Tibial artery (tissue), 4 donors: ENCODE measurements around the gene RBM33.

Source experiments
- DNase-seq, 2 donors: peaks; one replicate each; pipeline ENCODE4 v3.0.0-alpha.2; 2019
- H3K27ac ChIP-seq, 2 donors: fragments of 200-600 bp; sonication (generic) in 1 of 2; 1 replicate in 1 of 2; 2 replicates in 1 of 2; pipeline ENCODE4 v1.5.1; 2018 to 2019; ENCODE audit warnings: mild to moderate bottlenecking in 1 of 2
- H3K27me3 ChIP-seq, 2 donors: fragments of 200-600 bp; sonication (generic) in 1 of 2; one replicate each; pipeline versions ENCODE4 v1.5.1 to v1.6.0; 2016 to 2019
- H3K36me3 ChIP-seq, 3 donors: fragments of 200-600 bp; sonication (generic) in 2 of 3; one replicate each; pipeline ENCODE4 v1.5.1; 2016 to 2019; ENCODE audit warnings: mild to moderate bottlenecking in 2 of 3
- H3K4me1 ChIP-seq, 4 donors: fragments of 200-600 bp; sonication (generic) in 2 of 4; 1 replicate in 3 of 4; 2 replicates in 1 of 4; pipeline ENCODE4 v1.5.1; 2016 to 2019
- H3K4me3 ChIP-seq, 2 donors: fragments of 200-600 bp; sonication (generic) in 1 of 2; 1 replicate in 1 of 2; 2 replicates in 1 of 2; pipeline ENCODE4 v1.5.1; 2018 to 2019; ENCODE audit warnings: mild to moderate bottlenecking in 2 of 2
- H3K9me3 ChIP-seq, 3 donors: fragments of 200-600 bp; sonication (generic) in 1 of 3; one replicate each; pipeline ENCODE4 v1.5.1; 2016 to 2019
- intact Hi-C: fragments of 100-400 bp; cut with DNase I; formaldehyde crosslinking; loops from one replicate; pipeline ENCODE4 v1.15.0; 2023; ENCODE audit warnings: low total_unique reads
- TF ChIP-seq, protein P1 (sequence below), 2 experiments: fragments of 200-600 bp in 1 of 2; fragments of 450-650 bp in 1 of 2; IDR thresholded peaks; one replicate each; pipeline ENCODE4 v1.5.1; 2017 to 2019; ENCODE audit warnings: antibody characterized with exemption in 2 of 2, mild to moderate bottlenecking in 1 of 2, moderate library complexity in 1 of 2

RBM33 gene

DNA sequence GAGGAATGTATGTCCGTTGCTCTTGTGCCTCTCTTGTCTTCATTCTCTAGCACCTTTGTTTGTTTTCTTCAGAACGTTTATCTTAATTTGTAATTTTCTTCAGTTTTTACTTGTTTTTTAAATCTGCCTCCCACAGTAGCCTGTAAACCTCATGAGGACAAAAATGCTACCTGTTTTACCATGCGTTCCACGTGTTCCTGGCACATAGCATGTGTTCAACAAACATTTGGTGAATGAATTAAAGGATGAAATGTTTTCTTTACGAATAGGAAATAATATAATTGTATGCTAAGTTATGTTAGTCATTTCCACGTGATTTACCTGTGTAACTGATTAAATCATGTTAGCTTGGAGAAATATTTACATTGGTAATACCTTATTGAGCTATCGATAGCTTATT is 2.2 kb downstream of the RBM33 start:
- DNase-seq: no peak
- TF ChIP-seq, protein P1, sequence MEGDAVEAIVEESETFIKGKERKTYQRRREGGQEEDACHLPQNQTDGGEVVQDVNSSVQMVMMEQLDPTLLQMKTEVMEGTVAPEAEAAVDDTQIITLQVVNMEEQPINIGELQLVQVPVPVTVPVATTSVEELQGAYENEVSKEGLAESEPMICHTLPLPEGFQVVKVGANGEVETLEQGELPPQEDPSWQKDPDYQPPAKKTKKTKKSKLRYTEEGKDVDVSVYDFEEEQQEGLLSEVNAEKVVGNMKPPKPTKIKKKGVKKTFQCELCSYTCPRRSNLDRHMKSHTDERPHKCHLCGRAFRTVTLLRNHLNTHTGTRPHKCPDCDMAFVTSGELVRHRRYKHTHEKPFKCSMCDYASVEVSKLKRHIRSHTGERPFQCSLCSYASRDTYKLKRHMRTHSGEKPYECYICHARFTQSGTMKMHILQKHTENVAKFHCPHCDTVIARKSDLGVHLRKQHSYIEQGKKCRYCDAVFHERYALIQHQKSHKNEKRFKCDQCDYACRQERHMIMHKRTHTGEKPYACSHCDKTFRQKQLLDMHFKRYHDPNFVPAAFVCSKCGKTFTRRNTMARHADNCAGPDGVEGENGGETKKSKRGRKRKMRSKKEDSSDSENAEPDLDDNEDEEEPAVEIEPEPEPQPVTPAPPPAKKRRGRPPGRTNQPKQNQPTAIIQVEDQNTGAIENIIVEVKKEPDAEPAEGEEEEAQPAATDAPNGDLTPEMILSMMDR (IDR thresholded peaks at IDR 0.05): no peak
- H3K4me3 ChIP-seq: no peak overlapping the region
- H3K36me3 ChIP-seq: peaks cover 11 to 25% (median 21%) of the 10 kb centered on the region in 3 donors
- peaks cover 0 to 30% (median 18%) of the 10 kb centered on the region in 4 donors for H3K4me1 ChIP-seq
- peaks cover 5 to 15% (median 8%) of the 10 kb centered on the region in 3 donors for H3K9me3 ChIP-seq
- intact Hi-C loops: no loop called here
- H3K27ac ChIP-seq: no peak overlapping the region
- H3K27me3 ChIP-seq: no peaks in the 10 kb centered on the region

DNA sequence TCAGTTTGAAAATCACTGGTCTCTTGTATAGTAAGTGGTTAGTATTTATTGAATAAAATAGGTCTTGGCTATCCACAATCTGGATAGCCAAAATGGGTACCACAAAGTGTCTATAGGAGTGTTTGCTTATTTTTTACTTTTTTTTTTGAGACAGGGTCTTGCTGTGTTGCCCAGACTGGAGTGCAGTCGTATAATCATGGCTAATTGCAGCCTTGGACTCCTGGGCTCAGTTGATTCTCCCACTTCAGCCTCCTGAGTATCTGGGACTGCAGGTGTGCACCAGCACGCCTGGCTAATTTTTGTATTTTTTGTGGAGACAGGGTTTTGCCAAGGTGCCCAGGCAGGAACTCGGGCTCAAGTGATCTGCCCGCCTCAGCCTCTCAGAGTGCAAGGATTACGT is 2.8 kb downstream of the RBM33 start:
- TF ChIP-seq, protein P1 (IDR thresholded peaks at IDR 0.05): no peak
- intact Hi-C loops: no loop called here
- H3K36me3 ChIP-seq: peaks cover 11 to 25% (median 21%) of the 10 kb centered on the region in 3 donors
- peaks cover 0 to 36% (median 22%) of the 10 kb centered on the region in 4 donors for H3K4me1 ChIP-seq
- peaks cover 5 to 15% (median 8%) of the 10 kb centered on the region in 3 donors for H3K9me3 ChIP-seq
- no peak overlapping the region for H3K4me3 ChIP-seq
- DNase-seq: no peak
- no peak overlapping the region for H3K27ac ChIP-seq
- no peaks in the 10 kb centered on the region for H3K27me3 ChIP-seq

DNA sequence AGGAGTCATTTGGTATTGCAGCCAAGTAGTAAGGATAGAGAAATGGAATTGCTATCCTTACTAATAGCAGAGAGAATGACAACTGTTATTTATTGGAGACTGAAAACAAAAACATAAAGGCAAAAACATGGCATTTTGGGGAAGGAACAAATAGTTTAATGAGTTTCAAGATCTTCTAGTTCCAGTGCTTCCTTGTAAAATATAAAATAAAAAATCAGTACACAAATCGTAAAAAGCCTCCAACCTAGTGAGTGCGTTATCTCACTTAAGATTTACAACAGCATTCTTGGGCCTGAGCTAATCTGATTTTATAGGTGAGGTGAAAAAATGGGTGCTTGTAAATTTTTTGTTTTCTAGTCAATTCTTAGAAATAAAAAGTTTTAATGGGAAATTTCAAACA is 3.3 kb downstream of the RBM33 start:
- no peak overlapping the region for H3K4me3 ChIP-seq
- DNase-seq: no peak
- H3K9me3 ChIP-seq: peaks cover 5 to 15% (median 8%) of the 10 kb centered on the region in 3 donors
- TF ChIP-seq, protein P1 (IDR thresholded peaks at IDR 0.05): no peak
- H3K36me3 ChIP-seq: peaks cover 11 to 25% (median 21%) of the 10 kb centered on the region in 3 donors
- H3K27ac ChIP-seq: no peak overlapping the region
- no peaks in the 10 kb centered on the region for H3K27me3 ChIP-seq
- intact Hi-C loops: no loop called here
- H3K4me1 ChIP-seq: peaks cover 0 to 41% (median 23%) of the 10 kb centered on the region in 4 donors

DNA sequence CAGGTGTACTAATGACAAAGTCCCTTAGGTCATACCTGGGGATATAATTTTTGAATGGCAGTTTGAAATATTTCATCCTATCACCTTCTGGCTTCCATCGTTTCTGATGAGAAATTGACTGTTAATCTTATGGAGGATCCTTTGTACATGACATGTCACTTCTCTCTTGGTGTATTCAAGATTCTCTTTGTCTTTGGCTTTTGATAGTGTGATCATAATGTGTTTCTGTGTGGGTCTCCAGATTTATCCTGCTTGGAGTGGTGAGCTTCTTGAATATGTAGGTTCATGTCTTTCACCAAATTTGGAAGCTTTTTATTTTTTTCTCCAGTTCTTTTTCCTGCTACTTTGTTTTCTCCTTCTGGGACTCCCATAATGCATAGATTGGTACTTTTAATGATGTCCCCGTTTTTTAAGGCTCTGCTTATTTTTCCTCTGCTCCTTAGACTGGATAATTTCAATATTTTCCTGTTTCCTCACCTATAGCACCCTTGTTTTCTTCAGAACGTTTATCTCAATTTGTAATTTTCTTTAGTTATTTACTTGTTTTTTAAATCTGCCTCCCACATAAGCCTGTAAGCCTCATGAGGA is 4.4 kb downstream of the RBM33 start:
- intact Hi-C loops: no loop called here
- H3K4me3 ChIP-seq: no peak overlapping the region
- no peaks in the 10 kb centered on the region for H3K27me3 ChIP-seq
- H3K9me3 ChIP-seq: peaks cover 5 to 15% (median 8%) of the 10 kb centered on the region in 3 donors
- H3K27ac ChIP-seq: no peak overlapping the region
- H3K36me3 ChIP-seq: peaks cover 11 to 25% (median 21%) of the 10 kb centered on the region in 3 donors
- DNase-seq: no peak
- TF ChIP-seq, protein P1 (IDR thresholded peaks at IDR 0.05): no peak
- H3K4me1 ChIP-seq: peaks cover 0 to 45% (median 18%) of the 10 kb centered on the region in 4 donors

DNA sequence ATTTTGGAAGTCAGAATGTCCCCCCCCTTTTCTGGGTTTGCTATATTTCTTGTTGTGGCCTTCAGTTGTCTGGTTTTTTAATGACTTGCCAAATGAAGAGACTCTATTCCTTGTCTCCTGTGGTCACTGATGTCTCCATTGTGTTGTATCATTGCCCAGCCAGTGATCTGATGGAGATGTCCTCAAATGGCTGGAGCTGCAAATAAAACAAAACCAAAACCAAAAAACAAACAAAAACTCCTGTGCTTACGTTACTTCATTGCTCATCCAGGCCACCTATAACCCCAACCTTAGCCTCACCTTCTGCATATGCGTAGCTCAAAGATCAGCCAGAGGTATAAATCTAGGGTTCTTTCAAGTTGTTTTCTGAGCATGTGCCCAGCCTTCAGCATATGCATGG is 5.1 kb downstream of the RBM33 start:
- Histone ChIP-seq H3K4me1 (peaks cover 0 to 52% (median 23%) of the 10 kb centered on the region in 4 donors), H3K4me3 (no peak overlapping the region), H3K36me3 (peaks cover 11 to 25% (median 21%) of the 10 kb centered on the region in 3 donors), H3K27ac (no peak overlapping the region), H3K27me3 (no peaks in the 10 kb centered on the region), H3K9me3 (peaks cover 5 to 15% (median 8%) of the 10 kb centered on the region in 3 donors)
- intact Hi-C loops: no loop called here
- TF ChIP-seq, protein P1 (IDR thresholded peaks at IDR 0.05): no peak
- DNase-seq: no peak
